HG02981 (cell line): ENCODE results near the gene RPUSD4.
"Not testable (repeated sequence)": the region's sequence is repeated elsewhere in the genome, so short reads cannot be mapped to it uniquely, and the experiment has no call there.

Source experiments
- ATAC-seq: cut with Tn5 transposase; IDR thresholded peaks from one replicate; pipeline ENCODE4 v1.9.1; 2021; ENCODE audit warnings: mild to moderate bottlenecking, moderate library complexity; ENCODE audit not compliant: unreplicated experiment

Gene RPUSD4

DNA sequence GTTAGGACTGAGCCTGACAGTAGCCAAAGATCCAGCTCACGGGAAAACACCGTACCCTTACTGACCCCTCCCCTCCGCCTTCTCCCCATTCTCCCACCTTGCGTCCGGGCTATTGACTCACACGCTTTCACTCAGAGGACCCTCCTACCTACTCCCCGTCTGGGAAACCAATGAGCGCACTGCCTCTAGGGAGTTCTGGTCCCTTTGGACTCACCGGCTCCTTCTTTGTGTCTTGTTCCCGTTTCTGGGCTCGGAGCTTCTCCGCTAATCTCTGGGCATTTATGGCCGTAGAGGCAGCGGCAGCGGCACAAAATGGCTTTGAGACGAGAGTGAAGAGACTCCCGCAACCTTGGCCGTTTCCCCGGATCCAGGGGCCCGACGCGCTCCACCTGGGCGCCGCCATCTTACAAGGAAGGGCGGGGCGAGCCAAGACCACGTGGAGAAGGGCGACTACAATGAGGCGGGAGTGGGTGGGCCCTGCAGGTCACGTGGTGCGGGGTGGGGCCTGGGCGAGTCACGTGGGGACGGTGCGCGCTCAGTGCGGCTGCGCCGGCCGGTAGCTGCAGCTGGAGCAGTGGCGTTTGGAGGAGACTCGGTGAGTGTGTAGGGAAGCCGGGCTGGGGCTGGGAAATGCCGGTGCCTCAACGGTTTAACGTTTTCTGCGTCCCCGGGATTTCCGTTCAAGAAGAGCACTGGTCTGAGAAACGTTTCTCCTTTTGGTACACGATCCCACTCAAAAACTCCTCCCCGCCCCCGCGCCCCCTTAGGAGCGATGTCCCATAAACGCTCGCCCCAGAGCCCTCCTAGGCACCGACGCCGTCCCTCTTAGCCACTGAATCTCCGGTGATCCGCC, at the start of gene RPUSD4, which contains the start of gene FAM118B:
Gene RPUSD4 (minus strand): TSS at position 415 of the 853 bp plus-strand sequence. CDS start 12 bp downstream, at position 403.
Gene FAM118B (plus strand): TSS at position 547 of the 853 bp plus-strand sequence. CDS start 23,220 bp downstream, outside the sequence.
- ATAC-seq: peak; percentile 93

- ATAC-seq: no peak
Measured at GRCh38 chr11:126257764-126258163, 46.3 kb upstream of the RPUSD4 start.

- ATAC-seq: no peak
Measured at GRCh38 chr11:126257144-126257543, 45.7 kb upstream of the RPUSD4 start.

DNA sequence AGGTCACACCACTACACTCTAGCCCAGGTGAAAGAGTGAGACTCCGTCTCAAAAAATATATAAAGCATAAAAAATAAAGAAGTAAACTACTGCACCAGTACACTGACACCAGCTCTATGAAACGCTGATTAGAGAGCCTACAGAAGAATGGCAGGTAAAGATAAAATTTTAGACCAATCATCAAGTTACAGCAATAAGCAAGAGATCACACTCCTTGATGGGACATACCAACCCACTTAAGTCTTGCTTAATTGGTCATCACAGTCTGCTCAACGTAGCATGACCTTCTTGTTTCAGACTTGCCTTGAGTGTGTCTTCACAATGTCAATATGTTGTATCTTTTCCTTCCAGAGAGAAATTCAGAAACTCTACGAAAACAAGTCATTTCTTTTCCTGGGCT, 44.8 kb upstream of the RPUSD4 start:
- ATAC-seq: no peak

GRCh38 chr11:126255507-126255906, 44.1 kb upstream of the RPUSD4 start:
- ATAC-seq: not testable (repeated sequence)

- ATAC-seq: no peak
Measured at GRCh38 chr11:126254819-126255218, 43.4 kb upstream of the RPUSD4 start.

- no peak for ATAC-seq
Measured at GRCh38 chr11:126253265-126253664, 41.8 kb upstream of the RPUSD4 start.

- ATAC-seq: no peak
Measured at GRCh38 chr11:126246636-126247035, 35.2 kb upstream of the RPUSD4 start.

DNA sequence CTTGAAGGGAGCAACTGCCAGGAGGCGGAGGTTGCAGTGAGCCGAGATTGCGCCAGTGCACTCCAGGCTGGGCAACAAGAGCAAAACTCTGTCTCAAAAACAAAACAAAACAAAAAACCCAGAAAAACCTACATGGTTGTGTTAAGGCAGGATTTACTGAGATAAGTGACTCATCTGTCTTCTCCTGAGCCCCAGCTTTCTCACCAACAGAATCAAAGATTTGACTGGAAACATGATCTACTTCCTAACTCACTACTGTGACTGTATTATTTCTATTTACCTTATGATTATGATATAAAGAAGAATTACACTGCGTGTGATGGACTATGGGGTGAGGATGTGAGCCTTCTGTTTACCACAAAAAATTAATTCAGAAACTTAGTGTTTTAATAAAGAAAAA, 21.9 kb upstream of the RPUSD4 start:
- ATAC-seq: no peak

- ATAC-seq: no peak
Measured at GRCh38 chr11:126232683-126233082, 21.2 kb upstream of the RPUSD4 start.

DNA sequence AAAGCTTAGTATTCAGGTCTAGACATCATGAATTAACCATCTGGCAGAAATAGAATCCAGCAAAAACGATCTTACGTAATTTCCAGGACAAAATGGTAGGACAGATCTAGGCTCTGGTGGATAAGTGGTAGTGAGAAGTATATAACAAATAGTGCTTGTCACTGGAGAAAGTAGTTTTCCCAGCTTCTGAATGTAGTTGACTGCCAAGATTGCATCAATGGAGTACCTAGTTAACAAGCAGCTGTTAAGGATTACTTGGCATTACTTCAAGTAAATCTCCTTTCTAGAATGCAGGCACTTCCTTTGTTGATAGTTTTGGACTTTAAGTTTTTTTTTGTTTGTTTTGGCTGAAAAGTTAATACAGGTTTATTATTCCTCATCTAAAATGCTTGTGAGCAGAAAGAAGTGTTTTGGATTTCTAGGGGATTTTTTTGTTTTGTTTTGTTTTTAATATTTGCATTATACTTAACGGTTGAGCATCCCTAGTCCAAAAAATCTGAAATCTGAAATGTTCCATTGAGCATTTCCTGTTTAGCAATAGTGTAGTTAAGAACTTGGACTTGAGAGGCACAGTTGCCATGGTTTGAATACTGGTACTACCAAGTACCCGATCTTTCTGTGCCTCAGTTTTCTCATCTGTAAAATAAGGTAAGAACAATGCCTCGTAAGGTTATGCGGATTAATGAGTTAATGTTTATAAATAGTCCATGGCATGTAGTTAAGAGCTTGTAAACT, 20.4 kb upstream of the RPUSD4 start:
- ATAC-seq: no peak

GRCh38 chr11:126229858-126230540, 18.5 kb upstream of the RPUSD4 start:
- ATAC-seq: no peak

GRCh38 chr11:126226334-126227084, 15.1 kb upstream of the RPUSD4 start:
- ATAC-seq: no peak

DNA sequence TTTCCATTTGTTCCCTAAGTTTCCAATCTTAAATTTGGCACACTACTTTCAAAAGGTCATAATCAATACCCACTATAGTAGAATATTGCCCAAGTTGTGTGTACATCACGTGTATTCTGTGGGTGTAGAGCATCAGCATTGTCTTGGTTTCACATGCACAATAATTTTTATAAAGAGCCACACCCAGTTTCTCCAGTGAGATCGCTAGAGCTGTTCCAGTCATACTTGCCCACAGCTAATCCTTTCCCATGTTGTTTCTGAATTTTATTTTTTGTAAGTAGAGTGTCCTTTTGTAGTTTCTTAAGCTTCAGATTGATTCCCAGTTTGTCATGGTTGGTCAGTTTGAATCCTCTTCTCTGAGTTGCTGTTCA, 13.8 kb upstream of the RPUSD4 start:
- no peak for ATAC-seq

DNA sequence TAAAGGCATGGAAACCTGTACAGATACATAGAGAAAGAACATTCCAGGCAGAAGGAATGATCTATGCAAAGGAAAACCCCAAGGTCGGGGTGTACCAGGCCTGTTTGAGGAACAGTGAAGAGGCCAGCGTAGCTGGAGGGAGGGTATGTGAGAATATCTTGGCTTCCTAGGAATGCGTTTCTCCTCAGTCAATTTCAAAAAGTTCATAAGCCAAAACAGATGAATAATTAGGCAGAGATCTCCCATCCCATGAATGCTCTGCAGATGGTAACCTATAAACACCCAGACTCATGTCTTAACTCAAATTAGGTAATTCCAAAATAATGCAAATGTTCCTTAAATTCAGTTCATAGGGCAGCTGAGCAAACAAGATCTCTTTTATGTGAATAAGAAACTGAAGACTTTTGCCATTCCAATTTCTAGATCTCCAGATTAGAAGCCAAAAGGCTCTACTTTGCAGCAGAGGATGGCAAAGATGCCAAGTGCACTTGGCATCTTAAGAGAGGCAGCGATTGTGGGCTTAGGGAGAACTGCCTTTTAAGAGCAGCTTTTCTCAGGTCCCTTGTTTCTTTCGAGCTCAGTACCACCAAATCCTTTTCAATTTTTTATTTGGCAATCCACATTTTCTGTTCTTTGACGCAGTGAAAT, 13.3 kb upstream of the RPUSD4 start:
- no peak for ATAC-seq

DNA sequence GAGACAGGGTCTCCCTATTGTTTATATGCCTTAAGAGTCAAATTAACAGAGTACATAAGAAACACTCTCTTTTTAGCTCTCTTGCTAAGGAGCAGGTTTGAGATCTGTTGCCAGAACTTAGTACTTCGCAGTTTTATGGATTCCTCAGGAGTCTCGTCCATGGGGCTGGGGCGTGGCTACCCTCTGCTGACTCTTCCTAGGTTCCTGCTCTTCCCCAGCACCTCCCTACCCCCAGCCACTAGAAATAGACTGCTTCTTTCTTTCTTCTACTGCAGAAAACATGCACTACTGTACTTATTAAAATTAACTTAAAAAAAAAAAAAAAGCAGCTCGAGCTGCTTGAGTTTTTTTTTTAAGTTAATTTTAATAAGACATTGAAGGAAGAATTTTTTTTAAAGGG, 8.1 kb upstream of the RPUSD4 start:
- ATAC-seq: no peak

GRCh38 chr11:126217491-126217890, 6.0 kb upstream of the RPUSD4 start:
- ATAC-seq: no peak

GRCh38 chr11:126216526-126217305, 5.3 kb upstream of the RPUSD4 start:
- no peak for ATAC-seq

GRCh38 chr11:126214841-126215240, 3.4 kb upstream of the RPUSD4 start:
- ATAC-seq: no peak
